ENCODE results near the gene SRRM3. TPM values are rescaled to one million over a fixed set of nuclear protein-coding genes. Genes with fewer than 3 reads are reported as not detected.

The SRRM3 gene
- total RNA-seq, 2 experiments from 2014 or later = not detected

DNA sequence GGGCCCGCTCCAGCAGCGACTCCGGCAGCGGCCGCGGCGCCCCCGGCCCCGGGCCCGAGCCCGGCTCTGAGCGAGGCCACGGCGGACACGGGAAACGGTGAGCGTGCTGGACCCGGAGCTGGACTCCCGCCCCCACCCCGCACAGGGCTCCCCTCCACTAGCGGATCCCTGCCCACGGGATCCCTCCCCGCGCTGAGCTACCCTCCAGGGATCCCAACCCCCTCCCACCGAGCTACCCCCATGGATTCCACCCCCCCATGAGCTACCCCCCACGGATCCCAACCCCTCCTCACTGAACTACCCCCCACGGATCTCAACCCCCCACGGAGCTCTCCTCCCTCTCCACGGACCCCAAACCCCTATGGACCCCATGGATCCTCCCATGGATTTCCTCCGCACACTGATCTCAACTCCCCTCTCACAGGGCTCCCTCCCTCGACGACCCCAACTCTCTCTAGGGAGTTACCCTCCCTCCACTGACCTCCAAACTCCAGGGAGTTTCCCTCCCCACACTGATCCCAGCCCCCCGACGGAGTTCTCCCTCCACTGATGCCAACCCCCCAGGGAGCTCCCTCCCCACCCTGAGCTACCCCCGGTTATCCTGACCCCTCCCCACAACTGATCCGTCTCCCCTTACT is 80.1 kb downstream of the SRRM3 start:
- Histone ChIP-seq H3K79me2 (ENCODE audit: insufficient read depth, low read depth, low read length) (no peaks in the 10 kb centered on the region), H3K9me3 (ENCODE audit: low read length) (no peaks in the 10 kb centered on the region), H4K20me1 (ENCODE audit: insufficient read depth, low read length) (no peaks in the 10 kb centered on the region), H3K4me1 (ENCODE audit: insufficient read depth, low read length, poor library complexity, severe bottlenecking) (no peaks in the 10 kb centered on the region), H3K4me2 (ENCODE audit: low read length) (no peak overlapping the region), H3K4me3 (ENCODE audit: low read depth, low read length, poor library complexity, severe bottlenecking) (no peak overlapping the region), H3K36me3 (ENCODE audit: insufficient read depth, low read length) (no peaks in the 10 kb centered on the region), H3K27ac (ENCODE audit: low read depth, low read length, poor library complexity, severe bottlenecking) (no peak overlapping the region), H3K9me2 (ENCODE audit: insufficient read depth, low read length) (no peaks in the 10 kb centered on the region), H2AFZ (ENCODE audit: low read length) (no peak overlapping the region)
- TF ChIP-seq, protein P1, sequence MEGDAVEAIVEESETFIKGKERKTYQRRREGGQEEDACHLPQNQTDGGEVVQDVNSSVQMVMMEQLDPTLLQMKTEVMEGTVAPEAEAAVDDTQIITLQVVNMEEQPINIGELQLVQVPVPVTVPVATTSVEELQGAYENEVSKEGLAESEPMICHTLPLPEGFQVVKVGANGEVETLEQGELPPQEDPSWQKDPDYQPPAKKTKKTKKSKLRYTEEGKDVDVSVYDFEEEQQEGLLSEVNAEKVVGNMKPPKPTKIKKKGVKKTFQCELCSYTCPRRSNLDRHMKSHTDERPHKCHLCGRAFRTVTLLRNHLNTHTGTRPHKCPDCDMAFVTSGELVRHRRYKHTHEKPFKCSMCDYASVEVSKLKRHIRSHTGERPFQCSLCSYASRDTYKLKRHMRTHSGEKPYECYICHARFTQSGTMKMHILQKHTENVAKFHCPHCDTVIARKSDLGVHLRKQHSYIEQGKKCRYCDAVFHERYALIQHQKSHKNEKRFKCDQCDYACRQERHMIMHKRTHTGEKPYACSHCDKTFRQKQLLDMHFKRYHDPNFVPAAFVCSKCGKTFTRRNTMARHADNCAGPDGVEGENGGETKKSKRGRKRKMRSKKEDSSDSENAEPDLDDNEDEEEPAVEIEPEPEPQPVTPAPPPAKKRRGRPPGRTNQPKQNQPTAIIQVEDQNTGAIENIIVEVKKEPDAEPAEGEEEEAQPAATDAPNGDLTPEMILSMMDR (conservative IDR thresholded peaks at IDR 0.05; ENCODE audit: low read length) = no peak
- TF ChIP-seq EZH2phosphoT487 (IDR thresholded peaks at IDR 0.05; ENCODE audit: borderline replicate concordance, low read depth, low read length) = no peak
- POLR2A ChIA-PET = interaction anchor here (0.6 kb wide), 1 partner anchor 49 kb away, joined by 3 read pairs; no protein-coding TSS in a partner anchor
- DNase-seq (ENCODE audit: low spot score) = no peak
- CTCF ChIA-PET (ENCODE audit: unreplicated experiment) = interaction anchor here (0.6 kb wide), 1 partner anchor 16 kb away, joined by 6 read pairs; no protein-coding TSS in a partner anchor
- intact Hi-C loops (cut with micrococcal nuclease; ENCODE audit: unreplicated experiment) = no loop called here
- no TSS peak for BruUV-seq (replicated peaks)

DNA sequence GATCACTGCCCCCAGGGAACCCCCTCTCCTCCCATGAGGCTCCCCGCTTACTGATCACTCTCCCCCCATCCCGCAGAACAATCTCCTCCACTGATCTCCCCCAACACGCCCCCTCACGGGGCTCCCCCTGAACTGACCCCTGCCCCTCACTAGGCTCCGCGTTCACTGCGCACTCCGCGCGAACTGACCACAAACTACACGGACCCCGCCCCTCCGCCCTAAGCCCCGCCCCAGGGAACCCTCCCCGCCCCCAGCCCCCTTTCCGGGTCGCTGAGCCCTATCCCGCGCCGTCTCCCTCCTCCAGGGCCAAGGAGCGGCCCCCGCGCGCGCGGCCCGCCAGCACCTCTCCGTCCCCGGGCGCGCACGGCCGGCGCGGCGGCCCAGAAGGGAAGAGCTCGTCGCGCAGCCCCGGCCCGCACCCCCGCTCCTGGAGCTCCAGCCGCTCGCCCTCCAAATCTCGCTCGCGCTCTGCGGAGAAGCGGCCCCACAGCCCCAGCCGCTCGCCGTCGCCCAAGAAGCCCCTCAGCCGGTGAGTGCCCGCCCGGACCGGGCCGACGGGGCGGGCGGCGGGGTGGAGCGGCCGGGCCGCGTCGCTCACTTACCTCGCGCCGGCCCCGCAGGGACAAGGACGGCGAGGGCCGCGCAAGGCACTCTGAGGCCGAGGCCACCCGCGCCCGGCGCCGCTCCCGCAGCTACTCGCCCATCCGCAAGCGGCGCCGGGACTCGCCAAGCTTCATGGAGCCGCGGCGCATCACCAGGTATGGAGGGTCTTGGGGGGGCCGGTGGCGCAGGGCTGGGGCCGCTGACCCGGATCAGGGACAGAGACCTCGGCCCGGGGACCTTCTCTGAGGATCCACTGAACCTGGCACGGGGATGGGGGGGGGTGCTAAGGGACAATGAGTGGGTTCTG is 80.9 kb downstream of the SRRM3 start:
- no TSS peak for BruUV-seq (replicated peaks)

More for the DNA sequence above, 80.9 kb downstream of the SRRM3 start:
- Histone ChIP-seq H2AFZ (ENCODE audit: low read length) (no peak overlapping the region), H3K27ac (ENCODE audit: low read depth, low read length, poor library complexity, severe bottlenecking) (no peak overlapping the region), H3K79me2 (ENCODE audit: insufficient read depth, low read depth, low read length) (no peaks in the 10 kb centered on the region), H3K36me3 (ENCODE audit: insufficient read depth, low read length) (no peaks in the 10 kb centered on the region), H3K9me2 (ENCODE audit: insufficient read depth, low read length) (no peaks in the 10 kb centered on the region), H3K4me1 (ENCODE audit: insufficient read depth, low read length, poor library complexity, severe bottlenecking) (no peaks in the 10 kb centered on the region), H3K9me3 (ENCODE audit: low read length) (no peaks in the 10 kb centered on the region), H4K20me1 (ENCODE audit: insufficient read depth, low read length) (no peaks in the 10 kb centered on the region), H3K4me2 (ENCODE audit: low read length) (no peak overlapping the region), H3K4me3 (ENCODE audit: low read depth, low read length, poor library complexity, severe bottlenecking) (no peak overlapping the region)
- intact Hi-C loops (cut with micrococcal nuclease; ENCODE audit: unreplicated experiment) = no loop called here
- no peak for DNase-seq (ENCODE audit: low spot score)
- CTCF ChIA-PET (ENCODE audit: unreplicated experiment) = interaction anchor here (0.6 kb wide), 2 partner anchors 16 to 21 kb away, joined by 4 to 6 read pairs; no protein-coding TSS in a partner anchor
- POLR2A ChIA-PET = interaction anchor here (0.6 kb wide), 1 partner anchor 49 kb away, joined by 3 read pairs; no protein-coding TSS in a partner anchor
- TF ChIP-seq, protein P1 (conservative IDR thresholded peaks at IDR 0.05; ENCODE audit: low read length) = no peak
- TF ChIP-seq EZH2phosphoT487 (IDR thresholded peaks at IDR 0.05; ENCODE audit: borderline replicate concordance, low read depth, low read length) = no peak
